ENCODE measurements around the gene KRT222.
A peak's percentile ranks its signal among the peaks of the same experiment; 100 is the strongest.

The KRT222 gene

DNA sequence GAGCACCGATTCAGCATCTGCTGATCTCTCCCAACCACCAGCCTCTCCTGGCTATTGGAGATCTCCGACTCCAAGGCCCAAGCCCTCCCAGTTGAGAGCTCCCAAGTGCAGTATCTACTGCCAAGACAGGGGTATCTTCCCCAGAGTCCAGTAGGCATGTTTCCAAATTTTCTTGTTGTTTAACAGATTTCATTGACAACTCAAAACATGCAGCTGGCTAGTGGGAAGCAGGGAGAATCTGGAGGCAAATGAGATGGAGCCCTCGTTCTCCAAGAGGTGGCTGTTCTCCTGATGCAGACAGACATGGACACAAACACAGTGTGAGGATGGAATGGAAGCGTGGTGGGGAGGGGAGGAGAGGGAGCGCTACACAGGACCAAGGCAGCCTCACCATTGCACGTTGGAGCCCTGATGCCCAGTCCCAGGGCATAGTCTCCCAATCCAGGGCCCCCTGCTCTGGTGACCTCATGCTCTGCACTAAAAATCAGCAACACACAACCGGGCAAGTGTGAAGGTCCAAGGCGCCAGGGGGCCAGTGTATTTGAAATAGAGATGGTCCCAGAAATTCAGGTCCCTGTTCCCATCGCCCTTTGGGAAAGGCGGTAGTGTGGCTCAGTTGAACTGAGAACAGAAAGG, 49.0 kb downstream of the KRT222 start:
- DNase-seq (ENCODE audit: low read depth in 3 of 3, low spot score in 1 of 3), result no peak

GRCh38 chr17:40615068-40615840, 49.7 kb downstream of the KRT222 start:
- no peak for DNase-seq (ENCODE audit: low read depth in 3 of 3, low spot score in 1 of 3)

GRCh38 chr17:40614431-40615067, 50.4 kb downstream of the KRT222 start:
- no peak for DNase-seq (ENCODE audit: low read depth in 3 of 3, low spot score in 1 of 3)

- DNase-seq (ENCODE audit: low read depth in 3 of 3, low spot score in 1 of 3), result no peak
These were observed 51.4 kb downstream of the KRT222 start for GRCh38 chr17:40613467-40614154.

DNA sequence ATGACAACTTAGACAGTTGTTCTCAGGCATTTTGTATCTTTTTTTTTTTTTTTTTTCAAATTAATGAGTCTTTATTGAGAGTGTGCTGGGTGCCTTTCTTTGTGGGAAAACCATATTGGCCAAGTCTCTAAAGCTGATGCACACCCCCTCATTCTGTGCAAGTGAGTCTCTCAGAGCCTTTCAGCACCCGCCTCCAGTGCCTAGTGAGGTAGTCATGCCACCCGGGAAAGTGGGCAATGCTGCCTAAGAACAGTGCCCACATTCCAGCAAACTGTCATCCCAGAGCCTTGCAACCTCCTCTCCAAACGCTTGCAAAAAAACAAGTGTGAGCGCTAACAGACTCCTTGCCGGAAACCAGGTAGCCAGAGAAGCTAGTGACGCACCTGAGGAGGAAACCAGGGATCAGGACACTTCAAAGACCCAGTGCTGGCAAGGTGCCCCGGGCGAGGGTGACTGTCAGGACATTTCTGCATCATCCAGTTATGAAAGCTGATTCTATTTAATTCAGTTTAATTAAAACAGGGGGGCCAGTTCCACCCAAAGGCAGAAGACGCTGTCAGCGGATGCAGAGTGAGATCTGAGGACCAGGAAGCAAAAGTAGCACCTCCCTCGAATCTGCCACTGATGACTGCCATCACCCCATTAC, 52.3 kb downstream of the KRT222 start:
- peak in 1 of 3 donors; percentile 62 for DNase-seq (ENCODE audit: low read depth in 3 of 3, low spot score in 1 of 3)

- DNase-seq (ENCODE audit: low read depth in 3 of 3, low spot score in 1 of 3), result no peak
These were observed 53.0 kb downstream of the KRT222 start for GRCh38 chr17:40611840-40612474.

GRCh38 chr17:40610359-40610758, 54.6 kb downstream of the KRT222 start:
- no peak for DNase-seq (ENCODE audit: low read depth in 3 of 3, low spot score in 1 of 3)

DNA sequence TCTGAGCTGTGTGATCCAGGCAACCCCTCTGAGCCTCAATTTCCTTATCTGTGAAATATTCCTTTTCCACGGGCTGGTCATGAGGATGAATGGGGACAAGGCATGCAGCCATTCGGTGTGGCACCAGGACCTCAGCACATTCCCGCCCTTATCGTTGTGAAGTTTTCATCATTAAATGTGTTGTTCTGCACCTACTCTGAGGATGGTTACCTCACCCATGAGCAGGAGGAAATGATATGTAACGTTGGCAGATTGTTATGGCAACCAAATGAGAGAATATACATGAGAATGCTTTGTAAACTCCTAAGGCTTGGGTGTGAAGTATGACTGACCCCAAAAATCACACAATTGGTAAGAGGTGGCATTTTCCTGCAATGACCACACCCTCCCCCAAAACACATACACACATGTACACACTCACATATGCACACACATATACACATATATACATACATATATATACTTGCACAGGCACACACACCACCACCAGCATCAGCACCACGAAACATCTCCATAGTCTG, 56.9 kb downstream of the KRT222 start:
- DNase-seq (ENCODE audit: low read depth in 3 of 3, low spot score in 1 of 3), result no peak

- no peak for DNase-seq (ENCODE audit: low read depth in 3 of 3, low spot score in 1 of 3)
These were observed 57.3 kb downstream of the KRT222 start for GRCh38 chr17:40607641-40608040.

DNA sequence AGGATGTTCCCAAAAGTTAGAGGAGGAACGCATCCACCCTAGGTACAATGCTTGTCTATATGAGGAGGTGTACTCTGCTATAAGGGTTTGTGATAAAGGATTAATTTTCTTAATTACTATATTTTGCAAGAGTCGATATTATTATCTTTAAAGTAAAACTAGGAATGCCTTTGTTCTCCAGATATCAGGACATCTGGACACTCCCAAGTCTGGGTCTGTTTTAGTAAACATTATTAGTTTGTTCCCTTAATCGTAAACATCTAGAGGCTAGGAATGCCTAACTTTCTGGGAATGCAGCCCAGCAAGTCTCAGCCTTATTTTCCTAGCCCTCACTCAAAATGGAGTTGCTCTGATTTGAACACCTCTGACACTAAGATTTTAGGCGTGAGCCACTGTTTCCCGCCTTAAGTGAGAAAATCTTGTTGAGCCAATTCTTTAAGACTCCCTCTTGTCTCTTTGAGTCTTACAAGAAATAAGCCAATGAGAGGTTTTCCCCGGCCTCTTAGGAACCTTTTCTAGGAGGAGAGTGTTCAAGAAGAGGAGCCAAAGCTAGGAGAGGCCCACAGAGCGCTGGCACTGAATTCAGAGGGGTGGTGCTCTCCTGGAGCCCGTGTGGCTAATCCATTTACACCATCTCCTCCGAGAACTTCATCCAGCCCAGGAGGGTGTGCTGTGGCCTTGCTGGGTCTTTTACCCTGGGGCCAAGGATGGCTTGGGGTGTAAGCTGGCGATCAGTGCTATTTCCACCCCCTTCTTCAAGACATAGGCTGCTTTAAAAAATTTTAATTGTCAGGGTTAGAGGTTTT, 58.2 kb downstream of the KRT222 start:
- no peak for DNase-seq (ENCODE audit: low read depth in 3 of 3, low spot score in 1 of 3)

DNA sequence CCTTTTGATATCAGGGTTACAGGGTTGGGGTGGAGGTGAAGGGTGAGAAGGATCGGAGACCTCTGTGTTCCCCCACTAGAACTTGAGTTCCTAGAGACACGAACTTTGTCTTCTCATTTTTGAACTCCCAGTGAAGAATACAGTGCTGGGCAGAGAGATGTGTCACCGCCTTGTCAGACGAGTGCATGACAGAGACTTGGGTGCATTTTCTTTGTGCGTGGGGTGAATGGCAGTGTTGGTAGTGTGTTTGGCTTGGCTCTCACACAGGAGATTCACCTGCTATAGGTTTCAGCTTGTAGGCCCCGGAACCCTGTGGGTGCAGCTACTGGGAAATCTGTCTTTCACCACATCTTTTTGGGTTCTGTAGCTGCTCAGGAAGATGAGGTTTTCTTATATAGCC, 59.7 kb downstream of the KRT222 start:
- peak in 1 of 3 donors; percentile 48 for DNase-seq (ENCODE audit: low read depth in 3 of 3, low spot score in 1 of 3)

Measured in stimulated activated CD4-positive, alpha-beta T cell treated with anti-CD3 and anti-CD28 coated beads, TNF-alpha, amount 100 ng/mL, for 1 hour (primary cell).